Smooth muscle cell (in vitro differentiated cells): ENCODE results near the gene CDKN2C. TPM values are rescaled to one million over a fixed set of nuclear protein-coding genes. Genes with fewer than 3 reads are reported as not detected.

ENCODE experiments used
- DNase-seq: peaks from one replicate; lab custom pipeline; 2025; ENCODE audit not compliant: unreplicated experiment; lab: John Stamatoyannopoulos, UW
- H2AFZ ChIP-seq: fragments of 200-600 bp; sonication (generic); 2 replicates; pipeline ENCODE4 v1.6.0; 2016; ENCODE audit warnings: antibody characterized with exemption, low read depth, mild to moderate bottlenecking
- H3F3A ChIP-seq: fragments of 200-600 bp; sonication (generic); 2 replicates; pipeline ENCODE4 v1.6.0; 2017; ENCODE audit warnings: antibody characterized with exemption, low read depth
- H3K27ac ChIP-seq: fragments of 200-600 bp; sonication (generic); 2 replicates; pipeline ENCODE4 v1.5.1; 2016; ENCODE audit warnings: low read depth, mild to moderate bottlenecking
- H3K27me3 ChIP-seq: fragments of 200-600 bp; sonication (generic); 2 replicates; pipeline ENCODE4 v1.6.1; 2016; ENCODE audit warnings: low read depth, mild to moderate bottlenecking
- H3K36me3 ChIP-seq: fragments of 200-600 bp; sonication (generic); 2 replicates; pipeline ENCODE4 v1.5.1; 2016; ENCODE audit warnings: low read depth
- H3K4me1 ChIP-seq: fragments of 200-600 bp; sonication (generic); 2 replicates; pipeline ENCODE4 v1.5.1; 2016; ENCODE audit warnings: low read depth
- H3K4me2 ChIP-seq: fragments of 200-600 bp; sonication (generic); 2 replicates; pipeline ENCODE4 v1.6.0; 2016; ENCODE audit warnings: mild to moderate bottlenecking
- H3K4me3 ChIP-seq: fragments of 200-600 bp; sonication (generic); 2 replicates; pipeline ENCODE4 v1.5.1; 2016; ENCODE audit warnings: mild to moderate bottlenecking
- H3K79me2 ChIP-seq: fragments of 200-600 bp; sonication (generic); 2 replicates; pipeline ENCODE4 v1.6.0; 2016; ENCODE audit warnings: low read depth, mild to moderate bottlenecking
- H3K9ac ChIP-seq: fragments of 200-600 bp; sonication (generic); 2 replicates; pipeline ENCODE4 v1.6.0; 2016; ENCODE audit warnings: low read depth
- H3K9me3 ChIP-seq: fragments of 200-600 bp; sonication (generic); replicated peaks from 2 replicates; pipeline ENCODE4 v1.5.1; 2016; ENCODE audit warnings: low read depth
- H4K20me1 ChIP-seq: fragments of 200-600 bp; sonication (generic); 2 replicates; pipeline ENCODE4 v1.6.0; 2016; ENCODE audit warnings: low read depth
- WGBS: methylation state at CpG from one replicate; pipeline ENCODE4 v1.1.7; 2016; ENCODE audit warnings: low lambda C conversion rate; 5-methylcytosine and 5-hydroxymethylcytosine counted together
- polyA plus RNA-seq: library from polyadenylated mRNA; unstranded; fragments of >200 nt; fragmentation: Nextera tagmentation; extraction: Ambion mirVana; gene quantifications from 2 replicates; pipeline ENCODE4 v1.2.1, GENCODE V29; 2016
- total RNA-seq: library from RNA; depleted of rRNA; stranded (reverse); fragments of >200 nt; gene quantifications from 2 replicates; pipeline ENCODE4 v1.2.3, GENCODE V29; 2014
- TF ChIP-seq, protein P1 (sequence below): fragments of 200-600 bp; sonication (generic); IDR thresholded peaks from 2 replicates; pipeline ENCODE4 v1.5.1; 2017; ENCODE audit warnings: borderline replicate concordance, mild to moderate bottlenecking, antibody characterized with exemption; ENCODE audit not compliant: insufficient read depth, poor library complexity, severe bottlenecking

CDKN2C gene
- total and polyA plus RNA-seq, 2 experiments from 2014 or later, result 1.3 to 3.2 TPM

DNA sequence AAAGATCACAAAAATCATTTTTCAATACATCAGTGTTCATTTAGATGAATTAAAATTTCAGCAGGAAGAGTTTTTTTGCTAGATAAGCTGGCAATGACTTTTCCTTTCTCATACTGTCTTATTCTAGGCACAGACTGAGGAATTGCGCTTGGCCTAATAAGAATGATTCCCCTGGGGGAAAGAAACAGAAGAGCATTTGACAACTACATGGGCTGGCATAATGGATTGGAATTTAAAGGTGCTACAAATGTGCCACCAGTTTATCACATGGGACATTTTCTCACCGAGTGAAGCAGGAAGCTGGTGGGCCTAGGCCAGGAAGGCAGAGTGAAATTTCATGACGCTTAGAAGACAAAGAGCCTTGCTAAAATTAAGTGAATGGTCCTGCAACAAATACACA is 39.3 kb downstream of the CDKN2C start:
- Histone ChIP-seq H3K9me3 (no peaks in the 10 kb centered on the region), H3K4me2 (no peak overlapping the region), H2AFZ (no peak overlapping the region), H3K79me2 (no peaks in the 10 kb centered on the region), H3F3A (no peaks in the 10 kb centered on the region), H4K20me1 (no peaks in the 10 kb centered on the region), H3K27ac (no peak overlapping the region), H3K36me3 (no peaks in the 10 kb centered on the region), H3K27me3 (no peaks in the 10 kb centered on the region), H3K9ac (no peak overlapping the region), H3K4me3 (no peak overlapping the region), H3K4me1 (no peaks in the 10 kb centered on the region)
- WGBS, result 77% methylated on average over 3 of the region's 3 CpGs
- TF ChIP-seq, protein P1, sequence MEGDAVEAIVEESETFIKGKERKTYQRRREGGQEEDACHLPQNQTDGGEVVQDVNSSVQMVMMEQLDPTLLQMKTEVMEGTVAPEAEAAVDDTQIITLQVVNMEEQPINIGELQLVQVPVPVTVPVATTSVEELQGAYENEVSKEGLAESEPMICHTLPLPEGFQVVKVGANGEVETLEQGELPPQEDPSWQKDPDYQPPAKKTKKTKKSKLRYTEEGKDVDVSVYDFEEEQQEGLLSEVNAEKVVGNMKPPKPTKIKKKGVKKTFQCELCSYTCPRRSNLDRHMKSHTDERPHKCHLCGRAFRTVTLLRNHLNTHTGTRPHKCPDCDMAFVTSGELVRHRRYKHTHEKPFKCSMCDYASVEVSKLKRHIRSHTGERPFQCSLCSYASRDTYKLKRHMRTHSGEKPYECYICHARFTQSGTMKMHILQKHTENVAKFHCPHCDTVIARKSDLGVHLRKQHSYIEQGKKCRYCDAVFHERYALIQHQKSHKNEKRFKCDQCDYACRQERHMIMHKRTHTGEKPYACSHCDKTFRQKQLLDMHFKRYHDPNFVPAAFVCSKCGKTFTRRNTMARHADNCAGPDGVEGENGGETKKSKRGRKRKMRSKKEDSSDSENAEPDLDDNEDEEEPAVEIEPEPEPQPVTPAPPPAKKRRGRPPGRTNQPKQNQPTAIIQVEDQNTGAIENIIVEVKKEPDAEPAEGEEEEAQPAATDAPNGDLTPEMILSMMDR, result no peak
- DNase-seq, result no peak

DNA sequence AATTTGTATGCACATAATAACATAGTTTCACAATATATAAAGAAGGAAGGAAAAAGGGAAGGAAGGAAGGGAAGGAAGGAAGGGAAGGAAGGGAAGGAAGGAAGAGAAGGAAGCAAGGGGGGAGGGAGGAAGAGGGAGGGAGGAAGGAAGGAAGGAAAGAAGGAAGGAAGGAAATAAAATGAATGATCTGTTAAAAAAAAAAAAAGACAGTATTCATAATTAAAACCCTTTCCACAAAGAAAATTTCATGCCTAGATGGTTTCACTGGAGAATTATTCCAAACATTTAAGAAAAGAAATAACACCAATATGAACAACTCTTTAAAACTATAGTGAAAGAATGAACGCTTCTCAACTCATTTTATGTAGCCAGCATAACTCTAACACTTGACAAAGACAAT is 44.8 kb downstream of the CDKN2C start:
- TF ChIP-seq, protein P1, result no peak
- WGBS, result 88% methylated on average over 1 of the region's 1 CpG
- H3K4me3 ChIP-seq, result no peak overlapping the region
- no peaks in the 10 kb centered on the region for H3K36me3 ChIP-seq
- H3K9me3 ChIP-seq, result no peaks in the 10 kb centered on the region
- no peaks in the 10 kb centered on the region for H3K79me2 ChIP-seq
- DNase-seq, result no peak
- H3K27ac ChIP-seq, result no peak overlapping the region
- peaks cover 3% of the 10 kb centered on the region for H3K27me3 ChIP-seq
- no peaks in the 10 kb centered on the region for H4K20me1 ChIP-seq
- H3K4me2 ChIP-seq, result no peak overlapping the region
- H2AFZ ChIP-seq, result no peak overlapping the region
- no peaks in the 10 kb centered on the region for H3F3A ChIP-seq
- H3K9ac ChIP-seq, result no peak overlapping the region
- H3K4me1 ChIP-seq, result no peaks in the 10 kb centered on the region

DNA sequence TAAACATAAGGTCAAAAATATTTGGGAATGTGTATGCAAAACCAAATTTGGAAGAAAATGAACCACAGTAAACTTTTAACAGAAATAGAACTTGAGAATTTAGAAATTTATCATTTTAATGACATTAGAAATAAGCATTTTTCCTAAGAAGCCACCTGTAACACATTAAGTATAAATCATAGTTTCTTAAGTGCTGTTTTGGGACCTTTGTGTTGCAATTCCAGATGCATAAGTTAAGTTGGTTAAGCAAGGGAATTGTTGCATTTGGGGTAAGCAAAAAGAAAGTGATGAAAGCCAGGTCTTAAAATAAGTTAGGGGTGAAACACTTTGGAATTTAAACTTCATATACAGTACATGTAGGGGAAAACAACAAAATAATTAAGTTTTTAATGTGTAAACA is 49.8 kb downstream of the CDKN2C start:
- Histone ChIP-seq H3K4me3 (no peak overlapping the region), H3K36me3 (no peaks in the 10 kb centered on the region), H3K27me3 (peaks cover 7% of the 10 kb centered on the region), H3K4me2 (no peak overlapping the region), H3K9ac (no peak overlapping the region), H3K4me1 (no peaks in the 10 kb centered on the region), H4K20me1 (no peaks in the 10 kb centered on the region), H3K27ac (no peak overlapping the region), H3K79me2 (no peaks in the 10 kb centered on the region), H3K9me3 (no peaks in the 10 kb centered on the region), H2AFZ (no peak overlapping the region), H3F3A (no peaks in the 10 kb centered on the region)
- TF ChIP-seq, protein P1, result no peak
- DNase-seq, result no peak

Other genes with a start within 250 kb of the CDKN2C start
- 37.7 and 51.5 TPM in 2 replicates for gene FAF1, start 10.0 kb upstream of the CDKN2C start, total RNA-seq
- 51.3 and 51.6 TPM in 2 replicates for gene FAF1, start 10.0 kb upstream of the CDKN2C start, polyA plus RNA-seq
- not detected in 2 replicates for gene C1orf185, start 132.0 kb downstream of the CDKN2C start, total RNA-seq
- not detected in 2 replicates for gene C1orf185, start 132.0 kb downstream of the CDKN2C start, polyA plus RNA-seq